Stimulated activated naive CD8-positive, alpha-beta T cell treated with anti-CD3 and anti-CD28 coated beads, Interleukin-15, Interleukin-2, amounts not matched to agents 100 ng/mL and 50 ng/mL, for 24 hours (primary cell): ENCODE data around the gene RFPL2.
"Not testable (repeated sequence)": the region's sequence is repeated elsewhere in the genome, so short reads cannot be mapped to it uniquely, and the experiment has no call there.

Experiments used
- H3K27ac Mint-ChIP-seq: one replicate; pipeline ENCODE4 v1.8.0; 2021; ENCODE audit warnings: mild to moderate bottlenecking, mixed read lengths
- H3K27me3 Mint-ChIP-seq: one replicate; pipeline ENCODE4 v1.8.0; 2021; ENCODE audit warnings: mixed read lengths
- H3K36me3 Mint-ChIP-seq: one replicate; pipeline ENCODE4 v1.8.0; 2021; ENCODE audit warnings: low read depth, mixed read lengths
- H3K4me1 Mint-ChIP-seq: one replicate; pipeline ENCODE4 v1.8.0; 2021; ENCODE audit warnings: low read depth, mixed read lengths
- H3K4me3 Mint-ChIP-seq: one replicate; pipeline ENCODE4 v1.8.0; 2021; ENCODE audit warnings: mild to moderate bottlenecking, mixed read lengths
- H3K9me3 Mint-ChIP-seq: one replicate; pipeline ENCODE4 v1.8.0; 2021; ENCODE audit warnings: mixed read lengths

Gene RFPL2

DNA sequence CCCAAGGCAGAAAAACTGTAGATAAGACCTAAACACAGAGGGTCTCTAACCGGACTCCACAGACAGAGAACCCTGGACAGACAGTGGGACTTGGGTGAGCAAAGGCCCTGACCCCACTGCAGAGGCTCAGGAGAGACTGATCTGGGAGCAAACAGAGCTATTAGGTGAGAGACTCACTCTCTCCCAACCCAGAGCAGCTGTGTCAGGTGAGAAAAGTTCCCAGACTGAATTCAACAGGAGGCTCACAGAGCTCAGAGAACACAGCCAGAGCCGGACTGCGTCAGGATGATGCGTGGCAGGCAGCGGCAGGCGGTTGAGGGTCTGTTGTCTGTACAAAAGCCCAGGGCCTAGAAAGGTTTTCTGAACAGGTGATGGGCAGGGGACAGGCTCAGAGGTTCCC is 5.5 kb downstream of the RFPL2 start:
- no peaks in the 10 kb centered on the region for H3K9me3 Mint-ChIP-seq
- H3K36me3 Mint-ChIP-seq, result no peaks in the 10 kb centered on the region
- H3K27me3 Mint-ChIP-seq, result peaks cover 15% of the 10 kb centered on the region

DNA sequence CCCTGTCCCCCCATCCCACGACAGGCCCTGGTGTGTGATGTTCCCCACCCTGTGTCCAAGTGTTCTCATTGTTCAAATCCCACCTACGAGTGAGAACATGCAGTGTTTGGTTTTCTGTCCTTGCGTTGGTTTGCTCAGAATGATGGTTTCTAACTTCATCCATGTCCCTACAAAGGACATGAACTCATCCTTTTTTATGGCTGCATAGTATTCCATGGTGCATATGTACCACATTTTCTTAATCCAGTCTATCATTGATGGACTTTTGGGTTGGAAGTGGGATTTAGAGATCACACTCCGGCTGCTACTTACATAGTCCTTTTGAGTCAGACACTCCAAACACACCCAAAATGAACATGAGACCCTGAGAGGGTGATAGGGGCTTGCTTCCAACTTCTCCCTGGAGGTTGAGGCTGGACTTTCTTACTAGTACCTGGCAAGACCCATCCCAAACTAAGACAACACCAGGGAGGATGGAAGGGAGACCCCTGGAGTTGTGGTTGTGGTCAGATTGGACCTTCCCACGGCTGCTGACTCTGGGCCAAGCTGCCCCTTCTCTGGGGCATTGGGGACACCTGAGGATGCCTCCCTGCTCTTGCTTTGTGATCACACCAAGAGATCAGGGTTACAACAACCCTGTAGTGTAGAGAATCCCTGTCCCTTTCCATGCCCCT is 7.2 kb downstream of the RFPL2 start:
- H3K36me3 Mint-ChIP-seq, H3K4me3 Mint-ChIP-seq, H3K9me3 Mint-ChIP-seq, H3K27me3 Mint-ChIP-seq, H3K4me1 Mint-ChIP-seq, H3K27ac Mint-ChIP-seq: not testable (repeated sequence)

More for the DNA sequence above, 5.5 kb downstream of the RFPL2 start:
- no peak overlapping the region for H3K4me3 Mint-ChIP-seq
- peaks cover 13% of the 10 kb centered on the region for H3K4me1 Mint-ChIP-seq
- no peak overlapping the region for H3K27ac Mint-ChIP-seq

DNA sequence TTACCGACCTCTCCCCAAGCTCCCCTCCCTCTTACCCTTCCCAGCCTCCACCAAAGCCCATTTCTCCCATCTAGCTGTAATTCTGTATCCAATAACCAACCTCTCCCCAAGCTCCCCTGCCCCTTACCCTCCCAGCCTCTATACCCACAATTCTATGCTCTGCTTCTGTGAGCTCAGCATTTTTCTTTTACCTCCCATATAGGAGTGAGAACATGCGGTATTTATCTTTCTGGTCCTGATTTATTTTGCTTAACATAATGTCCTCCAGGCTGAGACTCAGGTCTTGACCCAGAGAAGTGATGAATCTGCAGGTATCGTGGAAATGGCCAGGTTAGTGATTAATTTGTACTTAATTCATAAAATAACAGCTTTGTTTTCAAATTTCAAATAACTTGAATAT is 9.0 kb downstream of the RFPL2 start:
- H3K27ac Mint-ChIP-seq, H3K4me1 Mint-ChIP-seq, H3K27me3 Mint-ChIP-seq, H3K4me3 Mint-ChIP-seq, H3K9me3 Mint-ChIP-seq, H3K36me3 Mint-ChIP-seq: not testable (repeated sequence)

DNA sequence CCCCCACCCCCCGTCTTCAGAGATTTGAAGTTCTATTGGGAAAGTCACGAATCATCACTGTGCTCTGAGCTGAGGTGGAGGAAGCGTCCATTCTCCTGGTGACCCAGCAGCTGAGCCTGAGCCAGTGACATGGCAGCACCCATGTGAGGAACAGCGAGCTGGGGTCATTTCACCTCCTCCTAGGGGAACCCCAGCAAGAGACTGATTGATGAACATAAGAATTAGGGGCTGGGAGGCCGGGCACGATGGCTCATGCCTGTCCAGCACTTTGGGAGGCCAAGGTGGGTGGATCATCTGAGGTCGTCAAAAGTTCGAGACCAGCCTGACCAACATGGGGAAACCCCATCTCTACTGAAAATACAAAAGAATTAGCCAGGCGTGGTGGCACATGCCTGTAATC is 11.5 kb downstream of the RFPL2 start:
- H3K4me3 Mint-ChIP-seq, H3K4me1 Mint-ChIP-seq, H3K36me3 Mint-ChIP-seq, H3K9me3 Mint-ChIP-seq, H3K27me3 Mint-ChIP-seq, H3K27ac Mint-ChIP-seq: not testable (repeated sequence)

DNA sequence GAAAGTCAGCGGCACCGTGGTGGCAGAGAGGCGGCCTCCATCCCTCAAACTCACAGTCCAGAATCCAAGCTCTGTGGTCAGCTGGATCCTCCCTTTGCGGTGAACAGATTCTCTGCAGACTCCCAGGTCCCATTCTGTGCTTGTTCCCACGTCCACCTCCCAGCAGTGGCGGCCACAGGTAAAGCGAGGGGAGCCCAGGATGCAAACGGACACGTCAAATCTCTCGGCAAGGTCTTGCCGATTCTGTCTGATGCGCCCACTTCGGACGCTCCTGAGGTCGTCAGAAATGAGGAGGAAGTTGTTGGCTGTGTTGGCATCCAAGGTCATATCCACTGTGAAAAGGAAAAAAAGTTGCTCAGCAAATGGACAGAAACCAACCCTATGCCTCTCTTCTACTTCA is 13.9 kb downstream of the RFPL2 start:
- not testable (repeated sequence) for H3K4me1 Mint-ChIP-seq, H3K4me3 Mint-ChIP-seq, H3K27ac Mint-ChIP-seq, H3K9me3 Mint-ChIP-seq, H3K36me3 Mint-ChIP-seq, H3K27me3 Mint-ChIP-seq

DNA sequence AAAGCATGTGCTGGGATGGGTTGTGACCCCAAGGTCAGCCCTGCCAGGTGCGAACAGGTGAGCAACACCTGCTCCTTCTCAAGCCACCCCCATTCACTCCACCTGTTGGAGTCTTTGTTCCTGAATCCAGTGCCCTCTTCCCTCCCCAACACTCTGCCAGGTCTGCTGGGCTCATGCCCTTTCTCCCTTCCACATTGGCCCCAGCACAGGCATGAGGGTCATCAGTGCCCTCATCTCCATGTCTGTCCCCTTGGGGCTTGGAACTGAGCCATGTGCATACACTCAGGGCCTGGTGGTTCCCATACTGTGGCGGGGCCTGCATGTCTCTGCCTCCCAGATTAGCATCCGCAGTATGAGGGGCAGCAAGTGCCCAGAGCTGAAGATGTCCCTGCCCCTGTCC is 19.1 kb downstream of the RFPL2 start:
- Mint-ChIP-seq H3K4me1 (no peaks in the 10 kb centered on the region), H3K9me3 (no peaks in the 10 kb centered on the region), H3K27ac (no peak overlapping the region), H3K27me3 (peaks cover 11% of the 10 kb centered on the region), H3K36me3 (no peaks in the 10 kb centered on the region), H3K4me3 (no peak overlapping the region)

DNA sequence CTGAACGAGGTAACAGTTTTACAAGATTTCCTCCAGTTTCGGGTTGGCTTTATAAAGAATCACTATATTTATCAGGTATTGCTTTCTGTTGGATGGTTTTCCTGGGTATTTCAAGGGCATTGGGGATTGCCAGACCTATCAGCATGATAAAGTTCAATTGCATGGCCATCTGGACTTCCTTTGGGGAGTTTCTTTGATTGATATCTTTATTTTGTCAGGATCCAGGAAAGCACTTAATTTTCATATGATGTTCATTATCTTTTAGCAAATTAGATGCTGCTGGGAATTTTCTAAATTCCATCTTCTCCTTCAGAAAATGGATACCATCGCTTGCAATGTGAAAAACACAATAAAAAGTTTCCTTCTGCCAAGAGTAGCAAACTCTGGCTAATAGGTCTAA is 21.2 kb downstream of the RFPL2 start:
- no peak overlapping the region for H3K4me3 Mint-ChIP-seq
- H3K4me1 Mint-ChIP-seq, result no peaks in the 10 kb centered on the region
- no peak overlapping the region for H3K27ac Mint-ChIP-seq
- peaks cover 13% of the 10 kb centered on the region for H3K27me3 Mint-ChIP-seq
- no peaks in the 10 kb centered on the region for H3K36me3 Mint-ChIP-seq
- no peaks in the 10 kb centered on the region for H3K9me3 Mint-ChIP-seq

DNA sequence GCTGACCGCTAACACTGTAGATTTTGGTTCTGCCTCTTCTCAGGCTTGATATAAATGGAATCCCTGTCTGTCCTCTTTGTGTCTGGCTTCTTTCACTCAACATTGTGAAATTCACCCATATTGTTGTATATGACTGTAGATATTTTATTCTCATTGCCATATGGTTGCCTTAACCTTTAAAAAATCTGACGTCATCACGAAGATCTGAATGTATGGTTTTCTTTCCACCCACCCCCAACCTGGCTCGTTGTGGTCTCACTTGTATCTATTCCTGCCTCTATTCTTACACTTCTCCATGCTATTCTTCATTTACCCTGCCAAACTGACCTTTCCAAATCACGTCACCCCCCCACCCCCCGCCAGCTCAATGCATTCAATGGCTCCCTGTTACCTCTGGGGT is 23.8 kb downstream of the RFPL2 start:
- Mint-ChIP-seq H3K4me1 (no peaks in the 10 kb centered on the region), H3K27me3 (peaks cover 29% of the 10 kb centered on the region), H3K27ac (no peak overlapping the region), H3K4me3 (no peak overlapping the region), H3K9me3 (no peaks in the 10 kb centered on the region), H3K36me3 (no peaks in the 10 kb centered on the region)

DNA sequence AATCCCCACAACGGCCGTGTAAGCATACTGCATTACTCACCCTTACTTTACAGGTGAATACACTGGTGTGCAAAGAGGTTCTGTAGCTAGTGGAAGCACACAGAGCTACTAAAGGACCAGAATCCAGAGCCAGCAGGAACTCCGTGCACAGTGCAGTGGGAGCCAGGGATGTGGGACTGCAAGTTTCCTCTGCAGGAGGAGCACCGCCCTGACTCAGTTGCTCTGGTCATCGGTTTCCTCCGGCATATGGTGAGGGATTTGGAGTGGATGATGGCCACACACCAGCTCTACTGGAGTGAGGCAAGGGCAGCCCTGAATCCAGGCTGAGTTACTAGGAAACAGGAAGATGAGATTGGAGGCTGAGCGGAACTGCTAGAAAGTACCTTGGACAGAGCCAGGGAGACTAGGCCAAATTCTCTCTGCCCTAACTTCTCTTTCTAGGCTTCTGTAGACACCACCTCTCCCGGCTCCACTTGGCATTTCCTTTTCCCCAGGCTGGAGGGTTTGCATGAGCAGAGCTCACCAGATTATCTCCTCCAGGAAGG is 27.6 kb downstream of the RFPL2 start:
- H3K27me3 Mint-ChIP-seq, result peaks cover 31% of the 10 kb centered on the region

DNA sequence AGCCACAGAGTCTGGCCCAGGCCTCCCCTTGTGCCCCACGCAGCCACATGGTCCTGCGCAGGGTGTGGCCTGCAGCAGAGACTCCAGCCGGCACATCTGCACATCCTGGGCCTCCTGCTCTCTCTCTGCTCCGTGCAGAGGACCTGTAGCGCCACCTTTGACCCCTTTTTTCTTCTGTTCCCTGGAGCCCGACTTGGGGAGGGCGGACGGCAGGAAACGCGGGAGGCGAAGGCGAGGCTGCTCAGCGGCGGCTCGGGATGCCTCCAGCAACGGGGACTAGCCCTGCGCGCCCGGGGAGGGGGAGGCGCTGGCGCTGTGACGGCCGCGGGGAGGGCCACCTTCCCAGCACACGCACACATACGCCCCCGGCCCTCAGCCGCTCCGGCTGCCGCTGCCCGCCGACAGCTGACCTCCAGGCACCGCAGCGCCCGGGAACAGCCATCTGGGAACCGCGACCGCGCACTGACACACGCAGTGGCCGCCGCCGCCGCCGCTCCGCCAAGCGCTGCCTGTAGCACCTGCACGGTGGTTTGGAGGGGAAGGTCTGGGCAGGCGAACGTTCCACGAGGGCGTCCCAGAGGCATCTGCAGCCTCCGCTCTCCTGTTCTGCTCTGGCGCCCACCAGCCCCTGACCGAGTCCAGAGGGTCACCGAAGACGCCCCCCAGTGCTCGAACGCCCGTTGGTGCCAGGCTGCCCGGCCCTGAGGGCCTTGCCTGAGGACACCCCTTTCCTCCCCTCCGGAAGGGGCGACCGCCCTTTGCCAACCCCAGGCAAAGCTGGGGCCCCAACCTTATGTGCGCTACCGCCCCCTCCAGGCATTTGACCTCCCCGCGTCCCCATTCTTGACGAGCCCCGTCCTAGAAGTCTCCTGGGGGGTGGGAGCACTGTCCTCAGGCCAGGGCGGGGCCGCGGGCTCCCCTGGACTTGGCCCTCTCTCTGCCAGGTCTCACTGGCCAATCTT is 28.9 kb downstream of the RFPL2 start:
- H3K4me1 Mint-ChIP-seq, result no peaks in the 10 kb centered on the region
- H3K9me3 Mint-ChIP-seq, result no peaks in the 10 kb centered on the region
- H3K27ac Mint-ChIP-seq, result no peak overlapping the region
- peaks cover 31% of the 10 kb centered on the region for H3K27me3 Mint-ChIP-seq
- H3K36me3 Mint-ChIP-seq, result no peaks in the 10 kb centered on the region
- no peak overlapping the region for H3K4me3 Mint-ChIP-seq

More for the DNA sequence above, 27.6 kb downstream of the RFPL2 start:
- no peak overlapping the region for H3K27ac Mint-ChIP-seq
- no peaks in the 10 kb centered on the region for H3K9me3 Mint-ChIP-seq
- no peaks in the 10 kb centered on the region for H3K36me3 Mint-ChIP-seq
- H3K4me3 Mint-ChIP-seq, result no peak overlapping the region
- no peaks in the 10 kb centered on the region for H3K4me1 Mint-ChIP-seq

DNA sequence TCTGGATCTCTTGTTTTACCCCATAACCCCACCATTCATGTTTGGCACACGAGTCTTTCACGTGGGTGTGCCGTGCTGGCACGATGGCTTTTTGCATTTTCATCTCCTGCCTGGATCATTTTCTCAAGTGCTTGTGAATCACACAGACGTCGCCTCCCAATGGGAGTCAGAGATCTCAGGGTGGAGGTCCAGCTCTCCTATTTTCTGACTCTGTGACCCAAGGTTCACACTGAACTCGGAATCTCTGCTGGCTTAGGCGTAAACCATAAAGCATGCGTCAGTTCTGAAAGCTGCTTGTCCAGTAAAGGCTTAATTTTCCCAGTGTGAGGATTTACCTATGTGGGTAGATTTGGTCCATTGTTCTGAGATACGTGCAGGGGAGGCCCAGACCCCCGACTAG is 29.8 kb downstream of the RFPL2 start:
- Mint-ChIP-seq H3K9me3 (no peaks in the 10 kb centered on the region), H3K27ac (no peak overlapping the region), H3K36me3 (no peaks in the 10 kb centered on the region), H3K27me3 (peaks cover 31% of the 10 kb centered on the region), H3K4me3 (no peak overlapping the region), H3K4me1 (no peaks in the 10 kb centered on the region)

DNA sequence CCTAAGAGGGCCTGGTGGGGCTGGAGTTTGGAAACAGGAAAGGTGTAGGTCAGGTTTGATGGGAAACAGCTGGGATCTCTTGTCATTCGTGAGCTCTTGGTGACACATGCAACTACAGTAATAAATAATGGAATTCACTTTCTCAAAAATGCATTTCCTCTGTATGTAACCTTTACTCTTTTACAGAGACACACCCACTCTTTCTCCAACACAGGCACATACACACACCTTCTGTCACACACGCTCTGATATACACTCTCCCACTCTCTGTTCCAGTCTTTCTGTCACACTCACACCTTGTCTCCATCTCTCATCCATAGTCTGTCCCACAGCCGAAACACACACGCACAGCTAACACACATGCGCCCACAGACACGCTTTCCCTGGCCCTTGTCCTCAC is 39.2 kb downstream of the RFPL2 start:
- no peak overlapping the region for H3K27ac Mint-ChIP-seq
- H3K36me3 Mint-ChIP-seq, result no peaks in the 10 kb centered on the region
- H3K9me3 Mint-ChIP-seq, result no peaks in the 10 kb centered on the region
- peaks cover 12% of the 10 kb centered on the region for H3K27me3 Mint-ChIP-seq
- no peak overlapping the region for H3K4me3 Mint-ChIP-seq
- no peaks in the 10 kb centered on the region for H3K4me1 Mint-ChIP-seq

DNA sequence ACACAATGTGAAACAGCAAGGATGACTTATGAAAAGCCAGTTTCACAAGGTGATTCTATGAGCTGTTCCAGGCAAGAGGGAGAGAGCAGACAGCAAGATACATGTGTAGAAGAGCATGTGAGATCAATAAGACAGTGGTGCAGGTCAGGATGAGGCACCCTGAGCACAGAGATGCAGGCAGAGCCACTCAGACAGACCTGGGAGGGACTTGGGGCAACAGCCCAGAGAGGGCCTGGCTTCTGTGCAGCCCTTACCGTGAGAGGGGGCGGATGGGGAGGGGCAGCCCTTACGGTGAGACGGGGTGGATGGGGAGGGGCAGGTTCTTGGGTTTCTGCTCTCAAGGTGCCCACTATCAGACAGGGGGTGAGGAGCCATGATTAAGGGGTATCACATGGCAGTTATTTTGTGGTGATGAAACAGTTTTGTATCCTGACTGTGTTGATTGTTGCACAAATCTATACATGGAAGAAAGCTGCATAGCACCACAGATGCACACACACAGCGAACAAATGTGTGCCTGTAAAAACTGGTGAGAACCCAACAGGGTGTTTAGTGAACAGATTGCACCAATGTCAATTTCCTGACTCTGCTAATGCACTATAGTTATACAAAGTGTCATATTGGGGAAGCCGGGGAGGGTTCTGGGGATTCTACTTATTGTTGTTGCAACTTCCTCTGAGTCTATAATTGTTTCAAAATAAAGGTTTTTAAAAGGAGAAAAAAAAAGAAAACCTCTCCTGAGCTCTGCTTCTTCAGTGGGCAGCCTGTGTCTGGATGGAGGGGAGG is 40.6 kb downstream of the RFPL2 start:
- Mint-ChIP-seq H3K36me3 (no peaks in the 10 kb centered on the region), H3K4me1 (no peaks in the 10 kb centered on the region), H3K4me3 (no peak overlapping the region), H3K9me3 (no peaks in the 10 kb centered on the region), H3K27me3 (peaks cover 12% of the 10 kb centered on the region), H3K27ac (no peak overlapping the region)

DNA sequence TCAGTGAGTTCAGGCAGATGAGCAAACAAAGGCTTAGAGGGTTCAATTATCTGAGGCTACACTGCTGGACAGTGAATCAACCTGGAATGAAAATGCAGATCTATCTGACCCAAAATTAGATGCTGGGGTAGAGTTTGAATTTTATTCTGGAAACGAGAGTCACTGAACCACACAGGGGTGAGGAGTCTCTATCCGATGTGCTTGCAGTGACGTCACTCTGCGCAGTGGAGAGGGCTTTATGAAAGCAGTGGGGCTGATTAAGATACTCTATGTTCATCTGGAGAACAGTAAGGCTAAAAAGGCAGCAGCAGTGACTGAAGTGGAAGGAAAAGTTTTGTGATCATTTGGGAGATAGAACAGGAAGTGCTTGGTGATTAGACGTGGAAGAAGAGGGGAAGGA is 44.5 kb downstream of the RFPL2 start:
- H3K4me1 Mint-ChIP-seq, H3K4me3 Mint-ChIP-seq, H3K9me3 Mint-ChIP-seq, H3K27ac Mint-ChIP-seq, H3K36me3 Mint-ChIP-seq: not testable (repeated sequence)
- peaks cover 15% of the 10 kb centered on the region for H3K27me3 Mint-ChIP-seq
